22Rv1 (cell line): ENCODE results near the gene FGGY.

Source experiments
- H3K27ac ChIP-seq: fragments of 450-650 bp; 2 replicates; pipeline ENCODE4 v1.5.1; 2017
- CTCF ChIP-seq: fragments of 450-650 bp; IDR thresholded peaks from 2 replicates; pipeline ENCODE4 v1.5.1; 2017; ENCODE audit warnings: mild to moderate bottlenecking
- ZFX ChIP-seq: fragments of 450-650 bp; IDR thresholded peaks from 2 replicates; pipeline ENCODE4 v1.6.1; 2017; ENCODE audit warnings: antibody characterized with exemption, borderline replicate concordance

FGGY gene

GRCh38 chr1:59752556-59753414, 455.9 kb downstream of the FGGY start:
- no peak overlapping the region for H3K27ac ChIP-seq
- no peak for TF ChIP-seq ZFX
- TF ChIP-seq CTCF, result no peak

- TF ChIP-seq ZFX, result no peak
- no peak for TF ChIP-seq CTCF
- H3K27ac ChIP-seq, result no peak overlapping the region
Observed at GRCh38 chr1:59755069-59755685, 458.3 kb downstream of the FGGY start.

GRCh38 chr1:59757197-59757747, 460.4 kb downstream of the FGGY start:
- TF ChIP-seq ZFX (no peak), CTCF (no peak)
- H3K27ac ChIP-seq, result no peak overlapping the region

- TF ChIP-seq ZFX, result no peak
- peak; percentile 91 for TF ChIP-seq CTCF
- H3K27ac ChIP-seq, result no peak overlapping the region
Observed at GRCh38 chr1:59759156-59759925, 462.4 kb downstream of the FGGY start.

- no peak overlapping the region for H3K27ac ChIP-seq
- TF ChIP-seq CTCF (no peak), ZFX (no peak)
Observed at GRCh38 chr1:59761443-59761842, 464.5 kb downstream of the FGGY start.

GRCh38 chr1:59763418-59763817, 466.5 kb downstream of the FGGY start:
- TF ChIP-seq CTCF, result no peak
- no peak for TF ChIP-seq ZFX
- H3K27ac ChIP-seq, result no peak overlapping the region
